ENCODE measurements around the gene GRHPR. TPM values are rescaled to one million over a fixed set of nuclear protein-coding genes. Genes with fewer than 3 reads are reported as not detected.

The GRHPR gene
- polyA plus RNA-seq, 1 experiment, result 227 TPM

- POLR2A ChIA-PET, result no interaction called here
- CTCF ChIA-PET, result no interaction called here
Measured at GRCh38 chr9:37451628-37452027, 29.1 kb downstream of the GRHPR start.

GRCh38 chr9:37452611-37453010, 30.1 kb downstream of the GRHPR start:
- Histone ChIP-seq H3K27me3 (ENCODE audit: control insufficient read depth, insufficient read depth, low read length) (no peaks in the 10 kb centered on the region), H3K36me3 (ENCODE audit: control insufficient read depth, insufficient read depth, low read length) (peaks cover 2% of the 10 kb centered on the region), H3K4me3 (ENCODE audit: low read depth, low read length) (no peak overlapping the region)
- no peak for DNase-seq (ENCODE audit: low read depth)
- no peak for TF ChIP-seq CTCF (IDR thresholded peaks at IDR 0.05; ENCODE audit: insufficient read depth, low read depth, low read length)
- ChIA-PET CTCF (no interaction called here), POLR2A (no interaction called here)

More at GRCh38 chr9:37451628-37452027, 29.1 kb downstream of the GRHPR start:
- Histone ChIP-seq H3K27me3 (ENCODE audit: control insufficient read depth, insufficient read depth, low read length) (no peaks in the 10 kb centered on the region), H3K36me3 (ENCODE audit: control insufficient read depth, insufficient read depth, low read length) (peaks cover 2% of the 10 kb centered on the region), H3K4me3 (ENCODE audit: low read depth, low read length) (no peak overlapping the region)
- no peak for DNase-seq (ENCODE audit: low read depth)
- no peak for TF ChIP-seq CTCF (IDR thresholded peaks at IDR 0.05; ENCODE audit: insufficient read depth, low read depth, low read length)

GRCh38 chr9:37453827-37454226, 31.3 kb downstream of the GRHPR start:
- Histone ChIP-seq H3K27me3 (ENCODE audit: control insufficient read depth, insufficient read depth, low read length) (no peaks in the 10 kb centered on the region), H3K36me3 (ENCODE audit: control insufficient read depth, insufficient read depth, low read length) (peaks cover 2% of the 10 kb centered on the region), H3K4me3 (ENCODE audit: low read depth, low read length) (no peak overlapping the region)
- ChIA-PET POLR2A (no interaction called here), CTCF (no interaction called here)
- no peak for DNase-seq (ENCODE audit: low read depth)
- no peak for TF ChIP-seq CTCF (IDR thresholded peaks at IDR 0.05; ENCODE audit: insufficient read depth, low read depth, low read length)

- no peaks in the 10 kb centered on the region for H3K27me3 ChIP-seq (ENCODE audit: control insufficient read depth, insufficient read depth, low read length)
- ChIA-PET POLR2A (no interaction called here), CTCF (no interaction called here)
- H3K36me3 ChIP-seq (ENCODE audit: control insufficient read depth, insufficient read depth, low read length), result peaks cover 2% of the 10 kb centered on the region
- DNase-seq (ENCODE audit: low read depth), result no peak
- H3K4me3 ChIP-seq (ENCODE audit: low read depth, low read length), result no peak overlapping the region
- no peak for TF ChIP-seq CTCF (IDR thresholded peaks at IDR 0.05; ENCODE audit: insufficient read depth, low read depth, low read length)
Measured at GRCh38 chr9:37454238-37454637, 31.7 kb downstream of the GRHPR start.

- H3K4me3 ChIP-seq (ENCODE audit: low read depth, low read length), result no peak overlapping the region
- ChIA-PET CTCF (no interaction called here), POLR2A (no interaction called here)
- no peak for TF ChIP-seq CTCF (IDR thresholded peaks at IDR 0.05; ENCODE audit: insufficient read depth, low read depth, low read length)
- no peak for DNase-seq (ENCODE audit: low read depth)
- no peaks in the 10 kb centered on the region for H3K27me3 ChIP-seq (ENCODE audit: control insufficient read depth, insufficient read depth, low read length)
- no peaks in the 10 kb centered on the region for H3K36me3 ChIP-seq (ENCODE audit: control insufficient read depth, insufficient read depth, low read length)
Measured at GRCh38 chr9:37455884-37456647, 33.6 kb downstream of the GRHPR start.
